Tibial nerve (tissue), 4 donors: ENCODE results near the gene ALDH18A1. TPM values are rescaled to one million over a fixed set of nuclear protein-coding genes. Genes with fewer than 3 reads are reported as not detected.

Source experiments
- DNase-seq, 2 donors: peaks; one replicate each; pipeline ENCODE4 v3.0.0-alpha.2; 2019; ENCODE audit warnings: low spot score in 2 of 2
- H3K27ac ChIP-seq, 4 donors: fragments of 200-600 bp; sonication (generic) in 3 of 4; one replicate each; pipeline ENCODE4 v1.5.1; 2017 to 2019; ENCODE audit warnings: mild to moderate bottlenecking in 1 of 4
- H3K27me3 ChIP-seq, 2 donors: fragments of 200-600 bp; sonication (generic) in 1 of 2; one replicate each; pipeline versions ENCODE4 v1.5.1 to v1.6.0; 2017 to 2019
- H3K36me3 ChIP-seq, 3 donors: fragments of 200-600 bp; sonication (generic); one replicate each; pipeline ENCODE4 v1.5.1; 2018 to 2019
- H3K4me1 ChIP-seq, 4 donors: fragments of 200-600 bp; sonication (generic) in 3 of 4; one replicate each; pipeline ENCODE4 v1.5.1; 2017 to 2019
- H3K4me3 ChIP-seq, 4 donors: fragments of 200-600 bp; sonication (generic) in 3 of 4; one replicate each; pipeline ENCODE4 v1.5.1; 2017 to 2019; ENCODE audit warnings: mild to moderate bottlenecking in 1 of 4, moderate library complexity in 1 of 4
- H3K9me3 ChIP-seq, 4 donors: fragments of 200-600 bp; sonication (generic) in 3 of 4; one replicate each; pipeline ENCODE4 v1.5.1; 2017 to 2019
- CTCF ChIP-seq, 5 experiments: fragments of 200-600 bp in 3 of 5; fragments of 450-650 bp in 2 of 5; sonication (generic) in 3 of 5; IDR thresholded peaks; one replicate each; pipeline ENCODE4 v1.5.1; 2016 to 2019; ENCODE audit warnings: antibody characterized with exemption in 5 of 5, mild to moderate bottlenecking in 3 of 5, moderate library complexity in 2 of 5
- EP300 ChIP-seq, 2 donors: sonication (generic); formaldehyde crosslinking; IDR thresholded peaks; one replicate each; pipeline ENCODE4 v1.6.1; 2017; ENCODE audit warnings: antibody characterized with exemption in 2 of 2, mild to moderate bottlenecking in 1 of 2
- POLR2A ChIP-seq, 2 donors: fragments of 450-650 bp; IDR thresholded peaks; one replicate each; pipeline ENCODE4 v1.6.1; 2017; ENCODE audit warnings: antibody characterized with exemption in 2 of 2, mild to moderate bottlenecking in 2 of 2, moderate library complexity in 2 of 2
- WGBS, 2 donors: methylation state at CpG; one replicate each; pipeline ENCODE4 v1.1.5; 2018; 5-methylcytosine and 5-hydroxymethylcytosine counted together
- total RNA-seq, 4 donors: library from RNA; depleted of rRNA; stranded (reverse); fragments of >200 nt; gene quantifications; one replicate each; pipeline ENCODE4 v1.1.0, GENCODE V29; 2016

ALDH18A1 gene
- total RNA-seq, 4 donors from 2014 or later, result 12.0 to 26.7 (median 17.3) TPM

- peak overlapping the region; percentile 72 to 95 (median 90) for H3K27ac ChIP-seq
- H3K36me3 ChIP-seq, result peaks cover 0 to 30% (median 0%) of the 10 kb centered on the region in 3 donors
- H3K4me1 ChIP-seq, result peaks cover 0 to 28% (median 13%) of the 10 kb centered on the region in 4 donors
- peak overlapping the region; percentile 71 to 90 (median 83) for H3K4me3 ChIP-seq
- no peak for TF ChIP-seq EP300 (IDR thresholded peaks at IDR 0.05)
- no peak for TF ChIP-seq CTCF (IDR thresholded peaks at IDR 0.05)
- TF ChIP-seq POLR2A (IDR thresholded peaks at IDR 0.05), result no peak
- DNase-seq, result no peak
- no peaks in the 10 kb centered on the region for H3K9me3 ChIP-seq
- H3K27me3 ChIP-seq, result no peaks in the 10 kb centered on the region
- 5 to 9% methylated on average over 15 of the region's 15 CpGs for WGBS, 2 donors
These were observed 36.7 kb upstream of the ALDH18A1 start for GRCh38 chr10:95693071-95693667.

- Histone ChIP-seq H3K36me3 (peaks cover 0 to 49% (median 4%) of the 10 kb centered on the region in 3 donors), H3K4me3 (no peak overlapping the region), H3K27me3 (no peaks in the 10 kb centered on the region), H3K4me1 (peaks cover 0 to 28% (median 13%) of the 10 kb centered on the region in 4 donors), H3K9me3 (no peaks in the 10 kb centered on the region), H3K27ac (no peak overlapping the region)
- 93 to 95% methylated on average over 2 of the region's 2 CpGs for WGBS, 2 donors
- no peak for DNase-seq
- TF ChIP-seq CTCF (IDR thresholded peaks at IDR 0.05), result no peak
- no peak for TF ChIP-seq POLR2A (IDR thresholded peaks at IDR 0.05)
These were observed 34.8 kb upstream of the ALDH18A1 start for GRCh38 chr10:95691281-95691680.

GRCh38 chr10:95688648-95689047 is 32.1 kb upstream of the ALDH18A1 start:
- TF ChIP-seq CTCF (IDR thresholded peaks at IDR 0.05) (no peak), POLR2A (IDR thresholded peaks at IDR 0.05) (no peak), EP300 (IDR thresholded peaks at IDR 0.05) (no peak)
- Histone ChIP-seq H3K27ac (no peak overlapping the region), H3K4me3 (no peak overlapping the region), H3K36me3 (peaks cover 0 to 75% (median 11%) of the 10 kb centered on the region in 3 donors), H3K27me3 (no peaks in the 10 kb centered on the region), H3K4me1 (peaks cover 0 to 22% (median 13%) of the 10 kb centered on the region in 4 donors), H3K9me3 (no peaks in the 10 kb centered on the region)
- DNase-seq, result no peak
- WGBS, 2 donors, result 62 to 63% methylated on average over 2 of the region's 2 CpGs

- no peak for DNase-seq
- Histone ChIP-seq H3K36me3 (peaks cover 2 to 95% (median 11%) of the 10 kb centered on the region in 3 donors), H3K4me3 (no peak overlapping the region), H3K4me1 (no peaks in the 10 kb centered on the region), H3K9me3 (no peaks in the 10 kb centered on the region), H3K27ac (no peak overlapping the region), H3K27me3 (no peaks in the 10 kb centered on the region)
- no peak for TF ChIP-seq CTCF (IDR thresholded peaks at IDR 0.05)
- no peak for TF ChIP-seq EP300 (IDR thresholded peaks at IDR 0.05)
- no peak for TF ChIP-seq POLR2A (IDR thresholded peaks at IDR 0.05)
These were observed 27.5 kb upstream of the ALDH18A1 start for GRCh38 chr10:95683966-95684365.

- WGBS, 2 donors, result 72 to 73% methylated on average over 1 of the region's 1 CpG
- no peaks in the 10 kb centered on the region for H3K9me3 ChIP-seq
- H3K4me3 ChIP-seq, result no peak overlapping the region
- H3K27ac ChIP-seq, result no peak overlapping the region
- DNase-seq, result no peak
- no peaks in the 10 kb centered on the region for H3K4me1 ChIP-seq
- H3K36me3 ChIP-seq, result peaks cover 0 to 85% (median 2%) of the 10 kb centered on the region in 3 donors
- no peaks in the 10 kb centered on the region for H3K27me3 ChIP-seq
- TF ChIP-seq POLR2A (IDR thresholded peaks at IDR 0.05) (no peak), CTCF (IDR thresholded peaks at IDR 0.05) (no peak), EP300 (IDR thresholded peaks at IDR 0.05) (no peak)
These were observed 19.0 kb upstream of the ALDH18A1 start for GRCh38 chr10:95675403-95676116.
